Right lobe of liver (tissue), 4 donors: ENCODE measurements around the gene PAK5.

Experiments used
- CTCF ChIP-seq, 4 donors: fragments of 200-600 bp in 3 of 4; fragments of 450-650 bp in 1 of 4; IDR thresholded peaks; one replicate each; pipeline versions ENCODE4 v1.5.1 to v1.8.0; 2016 to 2022; ENCODE audit warnings: antibody characterized with exemption in 4 of 4, mild to moderate bottlenecking in 2 of 4
- POLR2A ChIP-seq: fragments of 450-650 bp; IDR thresholded peaks from one replicate; pipeline ENCODE4 v1.6.1; 2017; ENCODE audit warnings: antibody characterized with exemption, mild to moderate bottlenecking
- donor health status: DM: no; HTN: no; CAD: no.
- donor health status: DM: no; HTN: no; CAD: no.
- donor health status: DM: no; HTN: yes; CAD: no.

- TF ChIP-seq POLR2A (no peak), CTCF (IDR thresholded peaks at IDR 0.05) (no peak)
Observed at GRCh38 chr20:9637889-9638288, 201.0 kb downstream of the PAK5 start.
